Common myeloid progenitor, CD34-positive (primary cell): ENCODE results near the gene CTSD.

ENCODE experiments used
- CTCF ChIA-PET: fragments of 350-600 bp; sonication (Branson Sonifier 250); formaldehyde crosslinking; loops from one replicate; lab custom pipeline; 2021; ENCODE audit warnings: antibody characterized with exemption; lab: Charles Lee
- POLR2A ChIA-PET: fragments of 350-600 bp; sonication (Branson Sonifier 250); formaldehyde crosslinking; loops from one replicate; lab custom pipeline; 2021; ENCODE audit warnings: antibody characterized with exemption; lab: Charles Lee
- DNase-seq, 3 donors: peaks; one replicate each; pipeline versions ENCODE4 v3.0.0 to v3.0.0-alpha.2; 2013
- H3K27ac ChIP-seq, 2 experiments: 1 replicate in 1 of 2; 2 replicates in 1 of 2; pipeline ENCODE4 v1.7.0; 2013; ENCODE audit warnings: inconsistent platforms in 2 of 2, low read length in 2 of 2, mild to moderate bottlenecking in 2 of 2, low read depth in 1 of 2, moderate library complexity in 1 of 2; ENCODE audit not compliant: severe bottlenecking in 2 of 2, insufficient read depth in 1 of 2, poor library complexity in 1 of 2
- H3K27me3 ChIP-seq, 5 experiments: replicated peaks in 2 of 5; 1 replicate in 3 of 5; 2 replicates in 2 of 5; pipeline versions ENCODE4 v1.6.1 to v1.7.0; 2013; ENCODE audit warnings: low read length in 4 of 5, mild to moderate bottlenecking in 2 of 5, moderate library complexity in 2 of 5, inconsistent platforms in 1 of 5; ENCODE audit not compliant: insufficient read depth in 5 of 5, control insufficient read depth in 4 of 5
- H3K36me3 ChIP-seq, 4 experiments: 1 replicate in 2 of 4; 2 replicates in 2 of 4; pipeline versions ENCODE4 v1.6.1 to v1.7.0; 2013; ENCODE audit warnings: low read length in 3 of 4, control low read depth in 1 of 4, mild to moderate bottlenecking in 1 of 4; ENCODE audit not compliant: control insufficient read depth in 4 of 4, insufficient read depth in 4 of 4
- H3K4me1 ChIP-seq, 4 experiments: 1 replicate in 3 of 4; 2 replicates in 1 of 4; pipeline versions ENCODE4 v1.6.1 to v1.7.1; 2013; ENCODE audit warnings: low read length in 3 of 4, mild to moderate bottlenecking in 3 of 4, control low read depth in 1 of 4, inconsistent platforms in 1 of 4, moderate library complexity in 1 of 4; ENCODE audit not compliant: control insufficient read depth in 4 of 4, insufficient read depth in 4 of 4; ENCODE audit errors: control extremely low read depth in 1 of 4
- H3K4me3 ChIP-seq, 7 experiments: 1 replicate in 4 of 7; 2 replicates in 3 of 7; pipeline versions ENCODE4 v1.5.1 to v1.7.0; 2013; ENCODE audit warnings: mild to moderate bottlenecking in 7 of 7, low read length in 6 of 7, moderate library complexity in 6 of 7, inconsistent platforms in 2 of 7, low read depth in 2 of 7, control low read depth in 1 of 7; ENCODE audit not compliant: insufficient read depth in 4 of 7, control insufficient read depth in 1 of 7; ENCODE audit errors: extremely low read depth in 1 of 7
- H3K9me3 ChIP-seq, 5 experiments: 1 replicate in 4 of 5; 2 replicates in 1 of 5; pipeline versions ENCODE4 v1.6.1 to v1.7.1; 2013; ENCODE audit warnings: low read length in 4 of 5, mild to moderate bottlenecking in 2 of 5, inconsistent platforms in 1 of 5, low read depth in 1 of 5, moderate library complexity in 1 of 5; ENCODE audit not compliant: control insufficient read depth in 4 of 5, insufficient read depth in 2 of 5; ENCODE audit errors: control extremely low read depth in 1 of 5
- WGBS: methylation state at CpG from one replicate; pipeline ENCODE4 v1.1.5; 2013; ENCODE audit not compliant: insufficient coverage; 5-methylcytosine and 5-hydroxymethylcytosine counted together

Gene CTSD

DNA sequence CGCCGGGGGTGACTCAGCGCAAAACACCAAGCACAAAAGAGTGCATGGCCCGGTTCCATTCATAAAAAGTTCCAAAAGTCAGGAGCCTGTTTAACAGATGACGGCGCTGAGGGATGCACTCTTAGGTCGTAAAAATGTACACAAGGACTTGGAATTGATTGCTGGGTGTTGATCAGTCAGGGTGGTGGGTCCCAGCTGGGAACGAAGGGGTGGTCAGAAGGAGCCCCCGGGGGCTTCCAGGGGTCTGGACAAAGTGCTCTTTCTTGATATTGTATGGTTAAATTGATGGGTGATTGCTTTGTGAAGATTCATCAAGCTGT is 34.1 kb downstream of the CTSD start:
- Histone ChIP-seq H3K27ac (no peak overlapping the region), H3K9me3 (no peaks in the 10 kb centered on the region), H3K4me3 (no peak overlapping the region), H3K36me3 (no peaks in the 10 kb centered on the region), H3K27me3 (peaks cover 0 to 5% (median 0%) of the 10 kb centered on the region in 5 experiments), H3K4me1 (peaks cover 5 to 48% (median 33%) of the 10 kb centered on the region in 4 experiments)
- WGBS = 88% methylated on average over 7 of the region's 9 CpGs
- no peak for DNase-seq
- CTCF ChIA-PET = interaction anchor here (1.3 to 1.8 kb wide), 2 partner anchors 36 to 86 kb away, joined by 3 to 9 read pairs; no protein-coding TSS in a partner anchor
- POLR2A ChIA-PET = no interaction called here

DNA sequence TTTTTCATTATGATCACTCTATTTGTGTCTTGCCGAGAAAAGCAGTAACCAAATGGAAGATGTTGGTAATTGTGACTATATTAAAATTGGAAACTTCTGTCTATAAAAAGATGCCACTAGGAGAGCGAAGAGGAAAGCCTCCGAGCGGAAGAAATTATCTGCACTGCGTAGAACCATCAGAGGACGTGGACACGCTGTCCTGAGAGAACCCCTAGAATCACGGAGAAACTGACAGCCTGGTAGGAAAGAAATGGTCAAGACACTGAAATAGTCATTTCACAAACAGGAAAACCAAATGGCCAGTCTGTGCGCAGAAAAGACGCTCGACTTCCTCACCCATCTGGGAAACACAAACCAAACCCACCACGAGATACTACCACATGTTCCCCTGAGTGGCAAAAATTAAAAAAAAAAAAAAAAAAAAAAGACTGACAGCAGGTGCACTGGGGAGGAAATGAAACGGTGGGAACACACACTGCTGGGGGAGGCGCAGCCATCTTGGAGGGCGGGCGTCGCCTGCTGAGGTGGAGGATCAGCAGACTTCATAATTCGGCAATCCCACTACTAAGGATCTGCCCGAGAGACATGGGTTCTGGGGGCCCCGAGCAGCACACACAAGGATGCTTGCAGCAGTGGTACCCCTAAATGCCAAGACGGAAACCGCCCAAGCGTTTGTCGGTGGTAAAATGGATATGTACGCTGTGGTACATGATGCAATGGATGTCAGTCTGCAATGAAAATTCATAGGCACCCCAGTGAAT is 34.6 kb downstream of the CTSD start:
- Histone ChIP-seq H3K27ac (no peak overlapping the region), H3K9me3 (no peaks in the 10 kb centered on the region), H3K4me3 (no peak overlapping the region), H3K36me3 (no peaks in the 10 kb centered on the region), H3K27me3 (peaks cover 0 to 5% (median 0%) of the 10 kb centered on the region in 5 experiments), H3K4me1 (peaks cover 5 to 43% (median 28%) of the 10 kb centered on the region in 4 experiments)
- ChIA-PET CTCF (interaction anchor here (0.9 to 1.8 kb wide), 3 partner anchors 36 to 104 kb away, joined by 3 to 9 read pairs (median 3); no protein-coding TSS in a partner anchor), POLR2A (no interaction called here)
- 83% methylated on average over 21 of the region's 25 CpGs for WGBS
- peak in 2 of 3 donors; percentile 37 to 46 for DNase-seq

DNA sequence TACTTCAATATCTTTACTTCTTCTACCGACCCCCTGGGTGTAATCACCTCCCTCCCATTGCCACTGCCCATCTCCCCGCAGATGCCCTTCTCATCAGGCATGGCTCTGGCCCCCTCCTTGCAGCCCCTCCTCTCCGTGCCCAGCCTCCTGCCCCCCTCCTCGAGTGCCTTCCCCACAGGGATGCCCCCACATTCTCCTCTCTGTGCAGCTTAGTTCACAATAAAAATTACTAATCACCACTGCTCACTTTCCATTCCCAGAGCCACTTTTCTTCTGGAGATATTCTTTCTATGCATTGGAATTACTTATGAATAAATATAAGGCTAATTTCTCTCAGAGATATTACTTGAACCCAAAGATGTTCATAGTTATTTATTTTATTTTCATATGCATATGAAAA is 35.4 kb downstream of the CTSD start:
- ChIA-PET POLR2A (no interaction called here), CTCF (interaction anchor here (0.9 kb wide), 1 partner anchor 104 kb away, joined by 3 read pairs; no protein-coding TSS in a partner anchor)
- no peaks in the 10 kb centered on the region for H3K9me3 ChIP-seq
- no peak overlapping the region for H3K4me3 ChIP-seq
- no peak overlapping the region for H3K27ac ChIP-seq
- peaks cover 5 to 35% (median 20%) of the 10 kb centered on the region in 4 experiments for H3K4me1 ChIP-seq
- WGBS = 81% methylated on average over 4 of the region's 4 CpGs
- no peak for DNase-seq
- no peaks in the 10 kb centered on the region for H3K36me3 ChIP-seq
- peaks cover 0 to 5% (median 0%) of the 10 kb centered on the region in 5 experiments for H3K27me3 ChIP-seq

DNA sequence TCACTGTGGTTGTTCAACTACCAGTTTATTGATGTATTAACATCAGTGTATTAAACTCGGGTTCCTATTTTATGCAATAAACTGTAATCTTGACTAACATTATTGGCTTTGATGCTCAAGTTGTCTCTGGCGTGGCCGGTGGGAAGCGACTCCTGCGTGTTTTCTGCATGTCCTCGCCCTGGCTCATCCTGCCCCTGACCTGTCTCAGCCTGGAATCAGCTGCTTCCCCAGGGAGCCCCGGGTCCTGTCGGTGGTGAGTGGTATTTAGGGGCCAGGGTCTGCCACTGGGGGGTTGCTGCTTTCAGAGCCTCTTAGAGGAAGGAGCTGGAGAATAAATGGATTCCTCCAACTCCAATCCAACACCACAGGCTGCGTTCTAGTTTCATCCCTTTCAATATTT is 35.9 kb downstream of the CTSD start:
- peaks cover 0 to under 1% (median 0%) of the 10 kb centered on the region in 5 experiments for H3K27me3 ChIP-seq
- no peaks in the 10 kb centered on the region for H3K36me3 ChIP-seq
- no peak for DNase-seq
- WGBS = 98% methylated on average over 7 of the region's 9 CpGs
- POLR2A ChIA-PET = no interaction called here
- peaks cover 6 to 32% (median 20%) of the 10 kb centered on the region in 4 experiments for H3K4me1 ChIP-seq
- H3K27ac ChIP-seq = no peak overlapping the region
- H3K4me3 ChIP-seq = no peak overlapping the region
- H3K9me3 ChIP-seq = no peaks in the 10 kb centered on the region
- CTCF ChIA-PET = interaction anchor here (0.9 kb wide), 1 partner anchor 105 kb away, joined by 3 read pairs; no protein-coding TSS in a partner anchor

DNA sequence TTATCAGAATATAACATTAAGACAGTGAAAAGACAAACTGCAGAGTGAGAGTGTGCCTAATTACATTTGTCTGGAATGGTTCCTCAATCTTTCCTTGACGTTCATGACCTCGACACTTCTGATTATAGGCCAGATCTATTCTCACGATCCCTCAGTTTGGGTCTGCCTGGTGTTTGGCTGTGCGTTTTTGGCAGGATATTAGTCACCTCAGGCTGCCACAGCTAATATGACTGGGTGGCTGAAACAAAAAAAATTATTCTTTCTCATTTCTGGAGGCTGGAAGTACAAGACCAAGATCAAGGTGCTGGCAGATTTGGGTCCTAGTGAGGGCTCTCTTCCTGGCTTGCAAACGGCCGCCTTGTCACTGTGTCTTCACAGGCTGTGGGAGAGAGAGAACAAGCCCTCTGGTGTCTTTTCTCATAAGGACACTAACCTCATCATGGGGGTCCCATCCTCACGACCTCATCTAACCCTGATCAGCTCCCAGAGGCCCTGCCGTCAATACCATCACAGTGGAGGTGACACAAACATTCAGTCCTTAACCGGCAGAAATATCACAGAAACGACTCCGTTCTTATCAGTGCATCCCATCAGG is 36.5 kb downstream of the CTSD start:
- POLR2A ChIA-PET = no interaction called here
- H3K36me3 ChIP-seq = no peaks in the 10 kb centered on the region
- CTCF ChIA-PET = interaction anchor here (0.9 to 1.0 kb wide), 2 partner anchors 98 to 104 kb away, joined by 3 read pairs; no protein-coding TSS in a partner anchor
- H3K4me3 ChIP-seq = no peak overlapping the region
- no peak overlapping the region for H3K27ac ChIP-seq
- H3K9me3 ChIP-seq = no peaks in the 10 kb centered on the region
- WGBS = 89% methylated on average over 11 of the region's 11 CpGs
- H3K27me3 ChIP-seq = no peaks in the 10 kb centered on the region
- peaks cover 9 to 30% (median 20%) of the 10 kb centered on the region in 4 experiments for H3K4me1 ChIP-seq
- peak in 2 of 3 donors; percentile 40 to 41 for DNase-seq

DNA sequence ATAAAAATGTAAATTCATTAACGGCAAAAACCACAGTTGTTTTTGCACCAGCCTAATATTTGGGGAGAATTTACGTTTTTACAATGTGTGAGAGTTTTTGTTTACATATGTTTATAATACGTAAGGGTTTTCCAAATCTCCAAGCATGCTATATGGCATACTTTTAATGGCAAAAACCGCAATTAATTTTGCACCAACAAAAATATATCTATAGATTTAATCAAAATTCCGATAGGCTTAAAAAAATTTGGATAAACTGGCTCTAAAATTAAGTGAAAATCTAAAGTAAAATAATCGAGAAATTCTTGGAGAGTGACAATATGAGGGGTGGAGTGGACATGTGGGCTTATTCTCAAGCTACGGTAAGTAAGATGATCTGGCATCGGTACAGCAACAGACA is 43.9 kb downstream of the CTSD start:
- H3K4me3 ChIP-seq = no peak overlapping the region
- DNase-seq = no peak
- CTCF ChIA-PET = interaction anchor here (0.7 kb wide), 1 partner anchor 14 kb away, joined by 3 read pairs; no protein-coding TSS in a partner anchor
- no peaks in the 10 kb centered on the region for H3K27me3 ChIP-seq
- H3K4me1 ChIP-seq = peaks cover 0 to 4% (median 0%) of the 10 kb centered on the region in 4 experiments
- H3K27ac ChIP-seq = no peak overlapping the region
- H3K36me3 ChIP-seq = no peaks in the 10 kb centered on the region
- POLR2A ChIA-PET = no interaction called here
- WGBS = 100% methylated on average over 3 of the region's 8 CpGs
- no peaks in the 10 kb centered on the region for H3K9me3 ChIP-seq

DNA sequence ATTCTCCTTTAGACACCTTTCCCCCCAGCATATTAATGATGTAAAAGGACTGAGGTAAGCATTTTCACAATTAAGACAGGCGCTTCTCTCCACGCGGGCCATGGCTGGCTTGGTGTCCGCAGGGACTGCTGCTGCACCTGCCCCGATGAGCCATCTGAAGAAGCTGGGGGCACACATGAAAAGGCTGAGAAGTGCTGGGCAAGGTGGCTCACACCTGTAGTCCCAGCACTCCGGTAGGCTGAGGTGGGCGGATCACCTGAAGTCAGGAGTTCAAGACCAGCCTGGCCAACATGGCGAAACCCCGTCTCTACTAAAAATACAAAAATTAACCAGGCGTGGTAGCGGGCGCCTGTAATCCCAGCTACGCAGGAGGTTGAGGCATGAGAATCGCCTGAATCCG is 45.4 kb downstream of the CTSD start:
- peaks cover 0 to 4% (median 0%) of the 10 kb centered on the region in 4 experiments for H3K4me1 ChIP-seq
- ChIA-PET POLR2A (no interaction called here), CTCF (interaction anchor here (1.3 kb wide), 1 partner anchor 8 kb away, joined by 3 read pairs; no protein-coding TSS in a partner anchor)
- DNase-seq = no peak
- no peaks in the 10 kb centered on the region for H3K9me3 ChIP-seq
- H3K27ac ChIP-seq = no peak overlapping the region
- no peaks in the 10 kb centered on the region for H3K27me3 ChIP-seq
- no peaks in the 10 kb centered on the region for H3K36me3 ChIP-seq
- H3K4me3 ChIP-seq = no peak overlapping the region
- WGBS = 98% methylated on average over 14 of the region's 15 CpGs
